Measurements from ENCODE around the gene FUOM. TPM values are rescaled to one million over a fixed set of nuclear protein-coding genes. Genes with fewer than 3 reads are reported as not detected.
"Not testable (repeated sequence)": the region's sequence is repeated elsewhere in the genome, so short reads cannot be mapped to it uniquely, and the experiment has no call there.

Gene FUOM
- total and polyA plus RNA-seq, 5 experiments from 2014 or later, result 17.1 to 23.7 (median 18.2) TPM

- Mint-ChIP-seq H3K4me1 (peaks cover 7 to 22% (median 10%) of the 10 kb centered on the region in 4 donors), H3K27me3 (peaks cover 5 to 31% (median 11%) of the 10 kb centered on the region in 5 donors)
- H3K4me3 Mint-ChIP-seq, ATAC-seq, H3K27ac Mint-ChIP-seq, POLR2A ChIA-PET, H3K9me3 Mint-ChIP-seq, H3K36me3 Mint-ChIP-seq: not testable (repeated sequence)
- peak in 1 of 10 donors; percentile 61 for DNase-seq
Observed at GRCh38 chr10:133320852-133321422, 36.9 kb downstream of the FUOM start.

- Mint-ChIP-seq H3K27me3 (peaks cover 5 to 20% (median 10%) of the 10 kb centered on the region in 5 donors), H3K27ac (peak overlapping the region in 2 of 10 donors; percentile 16 to 43), H3K9me3 (peaks cover 0 to 3% (median 0%) of the 10 kb centered on the region in 9 donors), H3K4me1 (peaks cover 8 to 19% (median 13%) of the 10 kb centered on the region in 4 donors), H3K36me3 (no peaks in the 10 kb centered on the region), H3K4me3 (peak overlapping the region; percentile 36 to 77 (median 72))
- POLR2A ChIA-PET, result no interaction called here
- peak; percentile 36 to 78 (median 60) for DNase-seq
- ATAC-seq, result peak; percentile 89 to 93
Observed at GRCh38 chr10:133318494-133319127, 39.2 kb downstream of the FUOM start.

GRCh38 chr10:133316732-133317131 lies 41.1 kb downstream of the FUOM start:
- Mint-ChIP-seq H3K27ac (no peak overlapping the region), H3K4me3 (no peak overlapping the region), H3K4me1 (peaks cover 8 to 19% (median 13%) of the 10 kb centered on the region in 4 donors), H3K9me3 (peaks cover 0 to 3% (median 0%) of the 10 kb centered on the region in 9 donors), H3K27me3 (peaks cover 5 to 20% (median 10%) of the 10 kb centered on the region in 5 donors), H3K36me3 (peaks cover 0 to 14% (median 4%) of the 10 kb centered on the region in 3 donors)
- DNase-seq (peak in 1 of 10 donors; percentile 59), ATAC-seq (no peak)
- POLR2A ChIA-PET, result no interaction called here

DNA sequence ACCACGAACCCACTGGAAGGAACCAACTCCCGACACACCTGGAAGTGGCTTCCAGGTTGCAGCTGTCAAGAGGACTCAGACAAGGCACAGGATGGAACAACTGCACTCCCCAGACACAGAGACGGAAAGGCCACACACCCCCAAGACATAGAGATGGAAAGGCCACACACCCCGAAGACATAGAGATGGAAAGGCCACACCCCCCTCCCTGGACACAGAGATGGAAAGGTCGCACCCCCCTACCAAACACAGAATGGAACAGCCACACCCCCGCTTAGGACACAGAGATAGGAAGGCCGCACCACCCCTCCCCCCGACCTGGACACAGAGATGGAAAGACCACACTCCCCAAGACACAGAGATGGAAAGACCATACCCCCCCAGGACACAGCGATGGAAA lies 41.6 kb downstream of the FUOM start:
- Mint-ChIP-seq H3K36me3 (peaks cover 0 to 19% (median 4%) of the 10 kb centered on the region in 3 donors), H3K4me1 (peaks cover 8 to 19% (median 13%) of the 10 kb centered on the region in 4 donors), H3K27me3 (peaks cover 5 to 20% (median 10%) of the 10 kb centered on the region in 5 donors), H3K4me3 (peak overlapping the region in 2 of 10 donors; percentile 14 to 26), H3K9me3 (peaks cover 0 to 3% (median 0%) of the 10 kb centered on the region in 9 donors), H3K27ac (peak overlapping the region in 2 of 10 donors; percentile 21 to 31)
- POLR2A ChIA-PET, result no interaction called here
- DNase-seq (no peak), ATAC-seq (no peak)

GRCh38 chr10:133315847-133316246 lies 42.0 kb downstream of the FUOM start:
- POLR2A ChIA-PET, result no interaction called here
- Mint-ChIP-seq H3K4me3 (peak overlapping the region in 2 of 10 donors; percentile 14 to 26), H3K27me3 (peaks cover 5 to 20% (median 10%) of the 10 kb centered on the region in 5 donors), H3K9me3 (peaks cover 0 to 3% (median 0%) of the 10 kb centered on the region in 9 donors), H3K36me3 (peaks cover 0 to 22% (median 4%) of the 10 kb centered on the region in 3 donors), H3K27ac (peak overlapping the region in 2 of 10 donors; percentile 21 to 31), H3K4me1 (peaks cover 8 to 19% (median 13%) of the 10 kb centered on the region in 4 donors)
- peak in 1 of 10 donors; percentile 40 for DNase-seq
- ATAC-seq, result no peak

DNA sequence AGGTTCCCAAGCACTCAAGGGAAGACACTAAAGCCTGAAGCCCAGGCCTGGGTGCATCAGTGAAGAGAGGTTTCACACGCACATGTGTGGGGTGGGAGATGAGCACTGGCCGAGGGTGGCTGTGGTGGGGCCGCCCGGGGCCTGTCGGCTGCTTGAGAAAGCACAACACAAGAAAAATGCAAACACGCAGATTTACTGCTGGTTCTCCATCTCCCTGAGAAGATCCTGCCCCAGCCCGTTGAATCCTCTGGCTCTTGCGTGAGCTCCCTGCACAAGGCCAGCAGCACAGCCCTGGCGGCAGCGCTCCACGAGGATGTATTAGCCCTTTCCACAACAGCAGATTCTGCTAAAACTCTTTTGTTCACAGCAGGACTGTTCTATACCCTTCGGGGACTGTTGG lies 42.9 kb downstream of the FUOM start:
- H3K4me1 Mint-ChIP-seq, result peaks cover 8 to 19% (median 13%) of the 10 kb centered on the region in 4 donors
- H3K9me3 Mint-ChIP-seq, result no peaks in the 10 kb centered on the region
- peak overlapping the region in 1 of 10 donors; percentile 83 for H3K27ac Mint-ChIP-seq
- peak in 1 of 10 donors; percentile 28 for DNase-seq
- no peak for ATAC-seq
- peaks cover 5 to 12% (median 7%) of the 10 kb centered on the region in 5 donors for H3K27me3 Mint-ChIP-seq
- H3K36me3 Mint-ChIP-seq, result peaks cover 0 to 29% (median 4%) of the 10 kb centered on the region in 3 donors
- POLR2A ChIA-PET, result no interaction called here
- H3K4me3 Mint-ChIP-seq, result no peak overlapping the region

- Mint-ChIP-seq H3K27ac (no peak overlapping the region), H3K36me3 (peaks cover 0 to 32% (median 5%) of the 10 kb centered on the region in 3 donors), H3K9me3 (peaks cover 0 to 1% (median 0%) of the 10 kb centered on the region in 9 donors), H3K4me3 (no peak overlapping the region), H3K27me3 (peaks cover 0 to 2% (median 0%) of the 10 kb centered on the region in 5 donors), H3K4me1 (peaks cover 6 to 12% (median 9%) of the 10 kb centered on the region in 4 donors)
- POLR2A ChIA-PET, result no interaction called here
- DNase-seq (peak in 1 of 10 donors; percentile 43), ATAC-seq (no peak)
Observed at GRCh38 chr10:133313192-133313591, 44.6 kb downstream of the FUOM start.

DNA sequence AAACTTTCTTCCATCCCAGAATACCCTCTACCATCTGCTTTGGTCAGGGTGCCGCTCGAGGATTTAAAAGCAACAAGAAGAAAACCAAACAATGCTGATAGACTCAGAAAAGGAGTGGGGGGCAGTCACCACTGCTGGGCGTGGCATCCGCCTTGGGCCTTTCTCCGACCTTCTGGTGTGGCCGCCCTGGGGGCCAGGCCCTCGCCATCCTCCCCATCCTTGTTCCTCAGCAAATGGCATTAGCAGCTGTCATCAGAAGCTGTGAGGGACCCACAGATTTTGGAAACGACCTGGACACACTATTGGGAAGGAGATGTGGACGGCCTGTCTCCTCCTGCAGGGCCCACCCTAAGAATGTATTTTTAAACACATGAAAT lies 45.1 kb downstream of the FUOM start:
- Mint-ChIP-seq H3K27me3 (peaks cover 0 to 5% (median 0%) of the 10 kb centered on the region in 5 donors), H3K4me1 (peaks cover 10 to 16% (median 13%) of the 10 kb centered on the region in 4 donors), H3K27ac (no peak overlapping the region), H3K36me3 (peaks cover 0 to 35% (median 7%) of the 10 kb centered on the region in 3 donors), H3K4me3 (no peak overlapping the region), H3K9me3 (peaks cover 0 to 5% (median 0%) of the 10 kb centered on the region in 9 donors)
- POLR2A ChIA-PET, result no interaction called here
- ATAC-seq (no peak), DNase-seq (peak in 1 of 10 donors; percentile 45)

DNA sequence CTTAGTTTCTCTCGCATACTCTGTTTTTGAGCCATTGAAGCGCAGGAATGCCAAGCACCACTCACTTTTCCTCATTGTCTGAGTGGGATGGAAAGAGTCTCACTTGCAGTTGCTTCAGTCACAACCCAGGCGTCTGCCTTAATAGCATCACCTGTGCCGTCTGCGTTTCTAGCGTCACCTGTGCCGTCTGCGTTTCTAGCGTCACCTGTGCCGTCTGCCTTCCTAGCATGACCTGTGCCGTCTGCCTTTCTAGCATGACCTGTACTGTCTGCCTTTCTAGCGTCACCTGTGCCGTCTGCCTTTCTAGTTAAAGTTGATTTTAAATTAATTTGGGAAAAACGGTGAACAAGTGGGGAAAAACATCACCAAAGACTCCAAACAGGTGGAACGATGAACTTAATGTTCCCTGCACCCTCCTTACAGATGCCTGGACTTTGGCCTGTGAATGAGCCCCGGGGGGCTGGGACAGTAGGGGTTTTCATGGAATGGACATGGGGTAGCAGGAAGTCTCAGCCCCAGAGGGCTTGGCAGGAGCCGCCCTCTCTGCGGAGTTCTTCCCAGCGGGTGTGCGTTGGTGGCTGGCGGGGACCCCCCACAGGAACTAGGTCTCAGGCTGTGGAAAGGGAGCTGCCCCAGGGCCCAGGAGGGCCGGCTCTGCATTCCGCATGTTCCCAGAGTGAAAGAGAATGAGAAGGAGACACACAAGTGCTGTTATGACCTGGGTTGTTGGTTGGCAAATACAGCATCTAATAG lies 45.6 kb downstream of the FUOM start:
- ATAC-seq (no peak), DNase-seq (peak in 1 of 10 donors; percentile 54)
- peaks cover 13 to 21% (median 17%) of the 10 kb centered on the region in 4 donors for H3K4me1 Mint-ChIP-seq
- H3K27me3 Mint-ChIP-seq, result peaks cover 0 to 5% (median 0%) of the 10 kb centered on the region in 5 donors
- no peak overlapping the region for H3K4me3 Mint-ChIP-seq
- POLR2A ChIA-PET, result no interaction called here
- peaks cover 0 to 5% (median 0%) of the 10 kb centered on the region in 9 donors for H3K9me3 Mint-ChIP-seq
- H3K36me3 Mint-ChIP-seq, result peaks cover 0 to 35% (median 7%) of the 10 kb centered on the region in 3 donors
- peak overlapping the region in 1 of 10 donors; percentile 66 for H3K27ac Mint-ChIP-seq

DNA sequence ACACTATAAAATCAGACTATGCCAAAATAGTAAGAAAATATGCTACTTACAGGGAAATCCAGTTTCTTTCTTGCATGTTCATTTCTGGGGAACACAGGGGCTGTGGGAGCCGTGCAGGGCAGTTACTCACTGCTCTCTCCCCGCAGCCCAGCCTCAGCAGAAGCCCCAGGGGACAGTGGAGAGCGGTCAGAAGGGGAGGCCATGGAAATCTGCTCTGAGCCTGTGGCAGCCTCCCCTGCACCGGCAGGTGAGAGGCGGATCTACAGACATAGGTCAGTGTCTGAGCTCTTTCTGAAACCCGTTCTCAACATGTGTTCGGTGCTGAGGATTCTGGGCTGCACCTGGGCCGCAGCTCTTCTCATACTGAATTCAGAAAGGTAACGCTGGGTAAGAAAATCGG lies 46.2 kb downstream of the FUOM start:
- no peak for ATAC-seq
- Mint-ChIP-seq H3K36me3 (peaks cover 0 to 35% (median 7%) of the 10 kb centered on the region in 3 donors), H3K4me3 (no peak overlapping the region), H3K9me3 (peaks cover 0 to 5% (median 0%) of the 10 kb centered on the region in 9 donors), H3K27ac (peak overlapping the region in 4 of 10 donors; percentile 4 to 43 (median 39)), H3K27me3 (peaks cover 0 to 5% (median 0%) of the 10 kb centered on the region in 5 donors), H3K4me1 (peaks cover 13 to 27% (median 23%) of the 10 kb centered on the region in 4 donors)
- DNase-seq, result peak in 1 of 10 donors; percentile 42
- POLR2A ChIA-PET, result no interaction called here

- peak in 1 of 10 donors; percentile 60 for DNase-seq
- POLR2A ChIA-PET, result interaction anchor here (1.4 to 1.6 kb wide), 2 partner anchors 14 to 25 kb away, joined by 3 read pairs; no protein-coding TSS in a partner anchor
- H3K36me3 Mint-ChIP-seq, result peaks cover 0 to 35% (median 7%) of the 10 kb centered on the region in 3 donors
- peak overlapping the region in 3 of 10 donors; percentile 26 to 57 (median 47) for H3K4me3 Mint-ChIP-seq
- H3K27ac Mint-ChIP-seq, result peak overlapping the region in 6 of 10 donors; percentile 18 to 84 (median 56)
- ATAC-seq, result no peak
- H3K27me3 Mint-ChIP-seq, result peaks cover 0 to 5% (median 0%) of the 10 kb centered on the region in 5 donors
- H3K9me3 Mint-ChIP-seq, result peaks cover 0 to 5% (median 0%) of the 10 kb centered on the region in 9 donors
- peaks cover 13 to 33% (median 25%) of the 10 kb centered on the region in 4 donors for H3K4me1 Mint-ChIP-seq
Observed at GRCh38 chr10:133310789-133311188, 47.0 kb downstream of the FUOM start.

- no peak for ATAC-seq
- no peak for DNase-seq
- POLR2A ChIA-PET, result interaction anchor here (0.5 to 1.6 kb wide), 3 partner anchors 14 to 47 kb away, joined by 3 to 5 read pairs (median 3); no protein-coding TSS in a partner anchor
Observed at GRCh38 chr10:133310399-133310755, 47.4 kb downstream of the FUOM start.

More at GRCh38 chr10:133310399-133310755, 47.4 kb downstream of the FUOM start:
- peak overlapping the region in 6 of 10 donors; percentile 47 to 89 (median 70) for H3K4me3 Mint-ChIP-seq
- H3K27ac Mint-ChIP-seq, result peak overlapping the region in 6 of 10 donors; percentile 40 to 84 (median 56)
- peaks cover 15 to 37% (median 30%) of the 10 kb centered on the region in 4 donors for H3K4me1 Mint-ChIP-seq
- peaks cover 0 to 5% (median 0%) of the 10 kb centered on the region in 5 donors for H3K27me3 Mint-ChIP-seq
- H3K9me3 Mint-ChIP-seq, result peaks cover 0 to 5% (median 0%) of the 10 kb centered on the region in 9 donors
- peaks cover 0 to 37% (median 7%) of the 10 kb centered on the region in 3 donors for H3K36me3 Mint-ChIP-seq
